Measurements from ENCODE around the gene FHOD3. TPM values are rescaled to one million over a fixed set of nuclear protein-coding genes. Genes with fewer than 3 reads are reported as not detected.
"Not testable (repeated sequence)": the region's sequence is repeated elsewhere in the genome, so short reads cannot be mapped to it uniquely, and the experiment has no call there.

Gene FHOD3
- total and polyA plus RNA-seq, 9 donors, result 27.1 to 36.8 (median 33.7) TPM

DNA sequence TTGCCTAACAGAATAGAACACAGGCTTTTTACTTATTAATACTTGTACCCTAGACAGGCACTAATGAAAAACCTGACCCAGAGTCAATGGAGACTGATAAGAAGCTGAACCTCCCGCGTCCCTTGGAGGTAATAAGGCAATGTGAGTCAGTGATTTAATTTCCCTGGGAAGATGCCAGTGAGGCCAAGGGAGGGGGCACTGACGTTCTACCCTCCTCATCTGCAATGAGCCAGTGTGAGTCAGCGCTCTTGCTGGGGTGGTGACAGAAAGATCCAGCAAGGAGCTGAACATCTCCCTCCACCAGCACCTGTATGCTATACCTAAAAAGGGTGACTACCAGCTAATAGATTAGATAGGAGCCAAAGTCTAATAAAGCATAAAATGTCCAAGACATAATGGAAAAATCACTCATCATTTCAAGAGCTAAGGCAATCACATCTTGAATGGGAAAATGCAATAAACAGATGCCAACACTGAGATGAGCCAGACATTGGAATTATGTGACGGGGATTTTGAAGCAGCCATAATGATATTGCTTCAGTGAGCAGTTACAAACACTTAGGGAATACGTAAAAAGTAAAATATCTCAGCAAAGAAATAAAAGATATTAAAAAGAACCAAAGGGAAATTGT is 414.4 kb downstream of the FHOD3 start:
- no peak overlapping the region for H3K4me3 ChIP-seq (ENCODE audit: low read length)
- 42% methylated on average over 2 of the region's 6 CpGs for WGBS (ENCODE audit: insufficient coverage)
- H3K4me1 ChIP-seq (ENCODE audit: control insufficient read depth, insufficient read depth, low read length), result no peaks in the 10 kb centered on the region
- H3K27ac ChIP-seq (ENCODE audit: low read length), result no peak overlapping the region
- DNase-seq, result peak; percentile 54
- no peaks in the 10 kb centered on the region for H3K36me3 ChIP-seq (ENCODE audit: control insufficient read depth, insufficient read depth, low read length)
- H3K27me3 ChIP-seq (ENCODE audit: control insufficient read depth, insufficient read depth, low read length), result no peaks in the 10 kb centered on the region
- no peaks in the 10 kb centered on the region for H3K9me3 ChIP-seq (replicated peaks; ENCODE audit: control insufficient read depth, low read depth, low read length)

DNA sequence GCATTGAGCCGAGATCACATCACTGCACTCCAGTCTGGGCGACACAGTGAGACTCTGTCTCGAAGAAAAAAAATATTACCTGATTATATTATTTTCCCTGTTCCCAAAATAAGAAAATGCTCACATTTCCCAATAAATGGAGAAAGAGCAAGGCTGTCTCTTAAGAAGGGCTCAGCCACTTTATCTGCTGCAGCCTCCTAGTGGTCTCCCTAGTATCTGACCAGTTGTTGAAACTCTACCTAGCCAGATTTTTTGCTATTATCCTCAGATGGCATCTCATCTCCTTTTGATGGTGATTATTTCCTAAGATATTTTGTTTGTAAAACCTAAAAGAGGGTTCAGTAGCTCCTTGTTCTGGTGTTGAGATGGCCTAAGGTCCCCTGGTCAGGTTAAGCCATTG is 417.0 kb downstream of the FHOD3 start:
- H3K9me3 ChIP-seq (replicated peaks; ENCODE audit: control insufficient read depth, low read depth, low read length), result no peaks in the 10 kb centered on the region
- no peaks in the 10 kb centered on the region for H3K4me1 ChIP-seq (ENCODE audit: control insufficient read depth, insufficient read depth, low read length)
- H3K36me3 ChIP-seq (ENCODE audit: control insufficient read depth, insufficient read depth, low read length), result no peaks in the 10 kb centered on the region
- no peaks in the 10 kb centered on the region for H3K27me3 ChIP-seq (ENCODE audit: control insufficient read depth, insufficient read depth, low read length)
- H3K27ac ChIP-seq (ENCODE audit: low read length), result no peak overlapping the region
- no peak overlapping the region for H3K4me3 ChIP-seq (ENCODE audit: low read length)
- WGBS (ENCODE audit: insufficient coverage), result no CpG with 5 or more reads among the region's 3 CpGs
- DNase-seq, result no peak

DNA sequence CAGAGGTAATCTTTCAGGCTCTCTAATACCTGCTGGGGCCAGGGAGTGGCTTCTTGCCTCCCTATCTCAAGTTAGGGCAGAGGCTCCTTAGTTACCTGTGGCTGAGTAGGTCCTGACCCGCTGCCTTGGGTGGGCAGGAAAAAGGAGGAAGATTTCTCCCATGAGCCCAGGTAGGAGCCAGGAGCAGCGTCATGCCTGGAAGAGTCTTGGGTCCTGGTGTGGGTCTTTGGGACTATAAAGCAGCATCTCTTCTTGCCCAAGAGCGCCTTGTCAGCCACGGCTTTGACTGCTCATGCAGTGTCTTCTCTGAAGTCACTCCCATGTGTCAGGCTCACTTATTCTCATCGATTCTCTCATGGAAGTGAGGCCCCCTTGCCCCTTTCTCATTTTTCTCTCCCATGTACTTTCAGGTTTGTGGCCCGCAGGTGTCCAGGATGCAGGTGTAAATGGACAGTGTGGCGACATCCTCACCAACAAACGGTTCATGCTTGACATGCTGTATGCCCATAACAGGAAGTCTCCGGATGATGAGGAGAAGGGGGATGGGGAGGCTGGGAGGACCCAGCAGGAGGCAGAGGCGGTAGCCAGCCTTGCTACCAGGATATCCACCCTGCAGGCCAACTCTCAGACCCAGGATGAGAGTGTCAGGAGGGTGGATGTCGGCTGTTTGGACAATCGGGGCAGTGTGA is 420.1 kb downstream of the FHOD3 start:
- DNase-seq, result no peak
- no peaks in the 10 kb centered on the region for H3K27me3 ChIP-seq (ENCODE audit: control insufficient read depth, insufficient read depth, low read length)
- no peaks in the 10 kb centered on the region for H3K36me3 ChIP-seq (ENCODE audit: control insufficient read depth, insufficient read depth, low read length)
- H3K4me1 ChIP-seq (ENCODE audit: control insufficient read depth, insufficient read depth, low read length), result no peaks in the 10 kb centered on the region
- no peak overlapping the region for H3K4me3 ChIP-seq (ENCODE audit: low read length)
- H3K27ac ChIP-seq (ENCODE audit: low read length), result no peak overlapping the region
- no peaks in the 10 kb centered on the region for H3K9me3 ChIP-seq (replicated peaks; ENCODE audit: control insufficient read depth, low read depth, low read length)
- WGBS (ENCODE audit: insufficient coverage), result 92% methylated on average over 9 of the region's 12 CpGs

DNA sequence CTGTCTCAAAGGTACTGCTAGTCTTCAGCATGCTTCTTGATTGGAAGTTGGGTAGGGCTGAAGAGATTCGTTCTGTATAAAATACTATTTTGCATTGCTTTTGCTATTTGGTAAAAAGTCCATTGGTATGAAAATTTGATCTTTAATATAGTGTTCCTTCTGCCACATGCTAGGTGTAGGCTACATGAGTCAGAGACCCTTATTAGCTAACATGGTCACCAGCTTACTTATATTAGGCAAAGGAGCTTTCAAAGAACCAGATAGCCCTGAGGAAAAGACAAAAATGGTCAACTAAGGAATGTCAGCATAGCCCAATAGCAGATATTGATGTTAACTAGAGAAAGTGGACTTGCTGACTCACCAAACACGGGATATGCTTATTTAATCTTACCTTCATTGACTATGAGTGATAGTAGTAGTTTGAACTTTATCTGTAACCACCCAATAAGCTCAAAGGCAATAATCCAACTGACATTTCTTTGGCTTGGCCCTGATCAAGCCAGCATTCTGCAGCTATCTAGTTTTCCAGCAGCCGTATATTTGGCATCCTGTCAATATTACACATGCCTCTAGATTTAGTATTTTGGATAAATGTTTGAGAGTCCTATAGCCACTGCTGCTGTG is 421.3 kb downstream of the FHOD3 start:
- 100% methylated on average over 1 of the region's 3 CpGs for WGBS (ENCODE audit: insufficient coverage)
- no peak overlapping the region for H3K4me3 ChIP-seq (ENCODE audit: low read length)
- no peaks in the 10 kb centered on the region for H3K36me3 ChIP-seq (ENCODE audit: control insufficient read depth, insufficient read depth, low read length)
- no peaks in the 10 kb centered on the region for H3K9me3 ChIP-seq (replicated peaks; ENCODE audit: control insufficient read depth, low read depth, low read length)
- no peaks in the 10 kb centered on the region for H3K27me3 ChIP-seq (ENCODE audit: control insufficient read depth, insufficient read depth, low read length)
- no peak overlapping the region for H3K27ac ChIP-seq (ENCODE audit: low read length)
- no peak for DNase-seq
- no peaks in the 10 kb centered on the region for H3K4me1 ChIP-seq (ENCODE audit: control insufficient read depth, insufficient read depth, low read length)

DNA sequence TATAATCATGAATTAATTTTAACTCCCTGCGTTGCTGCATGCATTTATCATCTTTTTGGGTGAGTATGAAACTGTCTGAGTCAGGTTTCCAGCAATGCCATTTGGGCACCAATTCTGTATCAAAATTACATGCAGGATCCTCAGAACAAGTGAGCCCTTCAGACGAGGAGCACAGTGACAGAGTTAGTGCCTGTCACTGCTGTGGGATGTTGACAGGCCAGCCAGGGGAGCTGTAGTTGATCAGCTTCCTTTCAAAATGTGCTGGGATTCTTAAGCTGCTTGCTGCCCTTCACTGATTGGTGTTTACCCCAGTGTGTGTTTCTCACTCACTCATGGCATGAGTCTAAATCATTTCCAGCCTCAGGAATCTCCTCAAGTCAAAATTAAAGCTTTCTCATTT is 422.1 kb downstream of the FHOD3 start:
- H3K9me3 ChIP-seq (replicated peaks; ENCODE audit: control insufficient read depth, low read depth, low read length), result no peaks in the 10 kb centered on the region
- no peaks in the 10 kb centered on the region for H3K36me3 ChIP-seq (ENCODE audit: control insufficient read depth, insufficient read depth, low read length)
- no peak overlapping the region for H3K27ac ChIP-seq (ENCODE audit: low read length)
- no peak for DNase-seq
- no peaks in the 10 kb centered on the region for H3K27me3 ChIP-seq (ENCODE audit: control insufficient read depth, insufficient read depth, low read length)
- no peaks in the 10 kb centered on the region for H3K4me1 ChIP-seq (ENCODE audit: control insufficient read depth, insufficient read depth, low read length)
- no peak overlapping the region for H3K4me3 ChIP-seq (ENCODE audit: low read length)
- 67% methylated on average over 1 of the region's 2 CpGs for WGBS (ENCODE audit: insufficient coverage)

DNA sequence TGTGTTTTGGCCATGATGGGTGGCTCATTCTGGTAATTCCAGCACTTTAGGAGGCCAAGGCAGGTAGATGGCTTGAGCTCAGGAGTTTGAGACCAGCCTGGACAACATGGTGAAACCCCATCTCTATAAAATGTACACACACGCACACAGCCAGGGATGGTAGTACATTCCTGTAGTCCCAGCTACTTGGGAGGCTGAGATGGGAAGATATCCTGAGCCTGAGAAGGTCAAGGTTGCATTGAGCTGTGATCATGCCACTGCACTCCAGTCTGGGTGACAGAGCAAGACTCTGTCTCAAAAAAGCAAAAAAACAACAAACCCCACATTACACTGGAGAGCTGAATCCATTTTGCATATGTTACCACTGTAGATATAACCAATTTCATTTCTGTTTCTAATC is 423.8 kb downstream of the FHOD3 start:
- not testable (repeated sequence) for H3K27me3 ChIP-seq (ENCODE audit: control insufficient read depth, insufficient read depth, low read length); H3K36me3 ChIP-seq (ENCODE audit: control insufficient read depth, insufficient read depth, low read length); H3K4me3 ChIP-seq (ENCODE audit: low read length); H3K27ac ChIP-seq (ENCODE audit: low read length); H3K4me1 ChIP-seq (ENCODE audit: control insufficient read depth, insufficient read depth, low read length); H3K9me3 ChIP-seq (replicated peaks; ENCODE audit: control insufficient read depth, low read depth, low read length); DNase-seq
- no CpG with 5 or more reads among the region's 1 CpG for WGBS (ENCODE audit: insufficient coverage)

DNA sequence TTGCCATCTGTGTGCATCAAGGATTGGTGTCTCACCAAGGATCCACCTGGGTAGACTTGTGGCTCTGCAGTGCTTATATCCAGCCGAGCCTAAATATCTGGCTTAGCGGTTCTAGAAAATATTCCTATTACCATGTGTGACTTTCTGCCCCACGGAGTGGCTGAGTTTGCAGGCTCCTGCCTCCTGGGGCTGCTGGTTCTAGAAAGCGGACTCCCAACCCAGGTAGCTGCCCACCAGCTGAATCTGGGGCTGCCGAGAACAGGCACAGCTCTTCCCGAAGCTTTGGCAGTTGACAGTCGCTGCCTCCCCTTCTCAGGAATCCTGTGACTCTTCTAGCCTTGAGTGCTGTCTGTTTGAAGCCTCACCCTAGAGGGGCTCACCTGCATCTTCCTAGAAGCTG is 426.7 kb downstream of the FHOD3 start:
- no peaks in the 10 kb centered on the region for H3K36me3 ChIP-seq (ENCODE audit: control insufficient read depth, insufficient read depth, low read length)
- no peaks in the 10 kb centered on the region for H3K27me3 ChIP-seq (ENCODE audit: control insufficient read depth, insufficient read depth, low read length)
- DNase-seq, result no peak
- H3K9me3 ChIP-seq (replicated peaks; ENCODE audit: control insufficient read depth, low read depth, low read length), result no peaks in the 10 kb centered on the region
- no peak overlapping the region for H3K4me3 ChIP-seq (ENCODE audit: low read length)
- WGBS (ENCODE audit: insufficient coverage), result 79% methylated on average over 7 of the region's 7 CpGs
- H3K27ac ChIP-seq (ENCODE audit: low read length), result no peak overlapping the region
- H3K4me1 ChIP-seq (ENCODE audit: control insufficient read depth, insufficient read depth, low read length), result peaks cover 2% of the 10 kb centered on the region

DNA sequence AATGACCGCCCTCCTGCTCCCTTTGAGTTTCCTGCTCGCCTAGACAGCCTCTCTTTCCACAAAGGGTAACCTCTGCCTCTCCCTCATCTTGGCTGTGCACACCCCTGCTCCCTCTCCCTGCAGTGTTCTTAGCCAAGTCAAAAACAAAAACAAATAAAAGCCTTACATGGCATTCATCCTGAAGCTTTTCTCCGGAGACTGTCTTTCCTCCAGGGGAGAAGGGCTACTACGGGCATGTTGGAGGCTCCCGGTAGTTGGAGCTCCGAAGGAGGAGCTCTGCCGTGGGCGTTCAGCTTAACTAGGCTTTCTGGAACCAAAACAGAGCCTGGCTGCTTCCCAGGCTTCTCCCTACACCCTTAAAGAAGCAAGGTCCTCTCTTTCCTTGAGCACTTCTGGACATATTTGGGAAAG is 427.1 kb downstream of the FHOD3 start:
- Histone ChIP-seq H3K4me3 (ENCODE audit: low read length) (no peak overlapping the region), H3K9me3 (replicated peaks; ENCODE audit: control insufficient read depth, low read depth, low read length) (no peaks in the 10 kb centered on the region), H3K27ac (ENCODE audit: low read length) (no peak overlapping the region), H3K36me3 (ENCODE audit: control insufficient read depth, insufficient read depth, low read length) (no peaks in the 10 kb centered on the region), H3K27me3 (ENCODE audit: control insufficient read depth, insufficient read depth, low read length) (no peaks in the 10 kb centered on the region), H3K4me1 (ENCODE audit: control insufficient read depth, insufficient read depth, low read length) (peaks cover 2% of the 10 kb centered on the region)
- WGBS (ENCODE audit: insufficient coverage), result 37% methylated on average over 8 of the region's 8 CpGs
- peak; percentile 80 for DNase-seq

DNA sequence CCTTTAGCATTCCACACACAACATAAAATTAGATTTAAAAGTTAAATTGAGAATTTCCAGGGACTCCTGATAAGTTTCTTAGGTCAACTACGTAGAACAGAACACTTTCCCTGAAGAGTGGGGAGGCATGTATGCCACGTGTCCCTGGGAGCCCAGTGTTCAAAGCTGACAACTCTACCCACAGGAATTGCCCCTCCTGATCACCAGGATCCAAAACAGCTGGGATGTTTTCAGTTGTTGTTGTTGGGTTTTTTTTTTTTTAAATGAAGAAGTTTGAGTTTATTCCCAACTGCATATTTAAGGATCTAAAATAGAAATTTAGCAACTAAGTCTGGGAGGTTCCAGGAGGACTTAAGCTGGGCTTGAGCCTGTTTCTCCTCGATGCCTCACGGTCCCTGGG is 430.8 kb downstream of the FHOD3 start:
- Histone ChIP-seq H3K4me1 (ENCODE audit: control insufficient read depth, insufficient read depth, low read length) (peaks cover 2% of the 10 kb centered on the region), H3K9me3 (replicated peaks; ENCODE audit: control insufficient read depth, low read depth, low read length) (peaks cover 4% of the 10 kb centered on the region), H3K36me3 (ENCODE audit: control insufficient read depth, insufficient read depth, low read length) (peaks cover 8% of the 10 kb centered on the region), H3K27ac (ENCODE audit: low read length) (no peak overlapping the region), H3K4me3 (ENCODE audit: low read length) (no peak overlapping the region), H3K27me3 (ENCODE audit: control insufficient read depth, insufficient read depth, low read length) (no peaks in the 10 kb centered on the region)
- WGBS (ENCODE audit: insufficient coverage), result 21% methylated on average over 2 of the region's 4 CpGs
- peak; percentile 15 for DNase-seq

DNA sequence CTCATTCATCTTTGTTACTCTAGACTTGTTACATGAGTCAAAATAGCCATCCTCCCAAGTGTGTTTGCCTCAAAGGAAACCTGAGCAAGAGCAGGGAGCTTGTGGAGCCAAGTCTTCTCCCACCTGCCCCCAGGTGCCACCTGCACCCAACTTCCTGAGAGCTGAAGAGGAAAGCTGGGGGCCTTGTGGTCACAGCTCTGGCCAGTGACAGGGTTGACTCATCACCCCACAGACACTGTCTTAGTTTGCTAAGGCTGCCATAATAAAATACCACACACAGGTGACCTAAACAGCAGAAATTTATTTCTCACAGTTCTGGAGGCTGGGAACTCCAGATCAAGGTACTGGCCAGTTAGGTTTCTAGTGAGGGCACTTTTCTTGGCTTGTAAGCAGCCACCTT is 431.7 kb downstream of the FHOD3 start:
- Histone ChIP-seq H3K27ac (ENCODE audit: low read length) (no peak overlapping the region), H3K4me1 (ENCODE audit: control insufficient read depth, insufficient read depth, low read length) (peaks cover 2% of the 10 kb centered on the region), H3K27me3 (ENCODE audit: control insufficient read depth, insufficient read depth, low read length) (no peaks in the 10 kb centered on the region), H3K9me3 (replicated peaks; ENCODE audit: control insufficient read depth, low read depth, low read length) (peaks cover 4% of the 10 kb centered on the region), H3K36me3 (ENCODE audit: control insufficient read depth, insufficient read depth, low read length) (peaks cover 8% of the 10 kb centered on the region), H3K4me3 (ENCODE audit: low read length) (no peak overlapping the region)
- DNase-seq, result no peak
